Activated B cell treated with CpG ODN at 0.5 μM for 24 hours (primary cell): ENCODE data around the gene PPP1R7. TPM values are rescaled to one million over a fixed set of nuclear protein-coding genes. Genes with fewer than 3 reads are reported as not detected.

Source experiments
- ATAC-seq: fragments of 200-7000 bp; cut with Tn5 transposase; one replicate; pipeline ENCODE4 v1.10.0; 2021; ENCODE audit warnings: low read depth, mild to moderate bottlenecking, moderate library complexity
- CTCF ChIA-PET: fragments of 350-600 bp; sonication (Branson Sonifier 250); formaldehyde crosslinking; loops from one replicate; lab custom pipeline; 2021; ENCODE audit warnings: antibody characterized with exemption; lab: Charles Lee
- POLR2A ChIA-PET: fragments of 350-600 bp; sonication (Branson Sonifier 250); formaldehyde crosslinking; loops from one replicate; lab custom pipeline; 2021; ENCODE audit warnings: antibody characterized with exemption; lab: Charles Lee
- DNase-seq: peaks from one replicate; pipeline ENCODE4 v3.0.0; 2022
- H3K27ac Mint-ChIP-seq: one replicate; pipeline ENCODE4 v1.8.0; 2020; ENCODE audit warnings: mixed read lengths
- H3K27me3 Mint-ChIP-seq: one replicate; pipeline ENCODE4 v1.8.0; 2021; ENCODE audit warnings: mixed read lengths
- H3K36me3 Mint-ChIP-seq: one replicate; pipeline ENCODE4 v1.8.0; 2021; ENCODE audit warnings: low read depth, mixed read lengths
- H3K4me1 Mint-ChIP-seq: one replicate; pipeline ENCODE4 v1.8.0; 2021; ENCODE audit warnings: mixed read lengths
- H3K4me3 Mint-ChIP-seq: one replicate; pipeline ENCODE4 v1.8.0; 2020; ENCODE audit warnings: mild to moderate bottlenecking, mixed read lengths
- H3K9me3 Mint-ChIP-seq: one replicate; pipeline ENCODE4 v1.8.0; 2020; ENCODE audit warnings: mixed read lengths
- intact Hi-C: fragments of 100-400 bp; cut with micrococcal nuclease; formaldehyde crosslinking; loops from one replicate; pipeline ENCODE4 v1.15.1; 2024
- total RNA-seq: library from RNA; stranded (reverse); gene quantifications from 2 replicates; pipeline ENCODE4 v1.2.3, GENCODE V29; 2022
- TF ChIP-seq, protein P1 (sequence below): fragments of 200-600 bp; IDR thresholded peaks from one replicate; pipeline ENCODE4 v1.8.0; 2022; ENCODE audit warnings: antibody characterized with exemption, mild to moderate bottlenecking

The PPP1R7 gene
- total RNA-seq, 1 donor from 2014 or later, result 72.0 TPM

DNA sequence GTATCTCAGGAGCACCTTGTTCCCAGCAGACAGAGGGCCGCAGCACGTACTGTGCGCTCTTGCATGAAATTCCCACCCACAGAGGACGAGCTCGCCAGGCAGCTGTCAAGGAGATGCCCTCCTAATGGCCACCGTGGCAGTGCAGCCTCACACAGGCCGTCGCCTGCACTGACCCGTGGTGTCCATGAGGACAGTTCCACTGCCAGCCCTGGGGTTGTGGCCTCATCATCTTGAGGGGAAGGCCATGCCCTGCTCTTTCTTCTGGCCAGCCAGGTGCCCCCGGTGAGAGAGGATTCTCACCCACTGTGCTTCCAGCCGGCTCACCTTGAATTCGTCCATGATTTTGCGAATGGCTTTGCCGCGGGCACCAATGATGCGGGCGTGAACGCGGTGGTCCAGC is 80.2 kb downstream of the PPP1R7 start:
- Mint-ChIP-seq H3K9me3 (no peaks in the 10 kb centered on the region), H3K36me3 (peaks cover 93% of the 10 kb centered on the region), H3K27me3 (no peaks in the 10 kb centered on the region), H3K27ac (no peak overlapping the region), H3K4me1 (no peaks in the 10 kb centered on the region), H3K4me3 (no peak overlapping the region)
- ChIA-PET POLR2A (no interaction called here), CTCF (no interaction called here)
- DNase-seq (no peak), ATAC-seq (no peak)
- TF ChIP-seq, protein P1, sequence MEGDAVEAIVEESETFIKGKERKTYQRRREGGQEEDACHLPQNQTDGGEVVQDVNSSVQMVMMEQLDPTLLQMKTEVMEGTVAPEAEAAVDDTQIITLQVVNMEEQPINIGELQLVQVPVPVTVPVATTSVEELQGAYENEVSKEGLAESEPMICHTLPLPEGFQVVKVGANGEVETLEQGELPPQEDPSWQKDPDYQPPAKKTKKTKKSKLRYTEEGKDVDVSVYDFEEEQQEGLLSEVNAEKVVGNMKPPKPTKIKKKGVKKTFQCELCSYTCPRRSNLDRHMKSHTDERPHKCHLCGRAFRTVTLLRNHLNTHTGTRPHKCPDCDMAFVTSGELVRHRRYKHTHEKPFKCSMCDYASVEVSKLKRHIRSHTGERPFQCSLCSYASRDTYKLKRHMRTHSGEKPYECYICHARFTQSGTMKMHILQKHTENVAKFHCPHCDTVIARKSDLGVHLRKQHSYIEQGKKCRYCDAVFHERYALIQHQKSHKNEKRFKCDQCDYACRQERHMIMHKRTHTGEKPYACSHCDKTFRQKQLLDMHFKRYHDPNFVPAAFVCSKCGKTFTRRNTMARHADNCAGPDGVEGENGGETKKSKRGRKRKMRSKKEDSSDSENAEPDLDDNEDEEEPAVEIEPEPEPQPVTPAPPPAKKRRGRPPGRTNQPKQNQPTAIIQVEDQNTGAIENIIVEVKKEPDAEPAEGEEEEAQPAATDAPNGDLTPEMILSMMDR, result no peak
- intact Hi-C loops, result no loop called here

DNA sequence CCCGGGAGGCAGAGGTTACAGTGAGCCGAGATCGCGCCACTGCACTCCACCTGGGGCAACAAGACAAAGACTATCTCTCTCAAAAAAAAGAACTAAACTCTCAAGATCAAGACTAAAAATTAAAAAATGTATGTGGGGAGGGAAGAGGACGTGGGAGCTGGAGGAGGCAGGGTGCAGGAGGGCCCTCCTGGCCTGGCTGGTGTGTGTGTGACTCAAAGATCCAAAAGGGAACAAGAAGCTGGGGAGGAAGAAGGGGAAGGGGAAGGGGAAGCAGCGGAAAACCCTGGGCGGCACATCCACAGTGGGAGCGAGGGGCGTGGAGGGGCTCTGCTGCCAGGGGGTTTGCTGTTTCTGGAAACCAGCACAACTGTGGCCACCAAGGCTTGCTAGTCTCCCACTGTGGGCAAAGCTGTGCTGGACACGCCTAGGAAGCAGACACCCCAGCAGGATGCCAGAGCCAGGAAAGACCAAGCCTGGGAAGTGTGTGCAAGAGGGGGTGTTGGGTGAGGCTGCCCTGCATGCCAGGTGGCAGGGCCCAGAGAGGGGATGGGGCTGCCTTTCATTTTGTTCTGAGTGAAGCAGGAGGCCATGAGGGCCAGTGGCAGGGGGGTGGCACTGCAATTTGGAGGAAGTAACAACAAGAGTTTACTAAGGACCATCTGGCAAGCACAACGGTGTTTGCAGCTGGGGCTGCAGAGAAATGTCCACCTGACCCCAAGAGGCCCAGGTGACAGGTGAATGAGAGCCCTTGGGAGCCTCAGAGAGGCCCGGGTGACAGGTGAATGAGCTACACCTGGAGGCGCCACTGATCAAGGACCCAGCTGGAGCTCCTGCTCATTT is 82.7 kb downstream of the PPP1R7 start:
- CTCF ChIA-PET, result interaction anchor here (0.8 kb wide), 1 partner anchor 153 kb away, joined by 3 read pairs; no protein-coding TSS in a partner anchor
- POLR2A ChIA-PET, result interaction anchor here (0.6 kb wide), 1 partner anchor 82 kb away, joined by 7 read pairs; the partner anchor contains the start of gene PPP1R7
- H3K9me3 Mint-ChIP-seq, result no peaks in the 10 kb centered on the region
- H3K4me1 Mint-ChIP-seq, result no peaks in the 10 kb centered on the region
- H3K27ac Mint-ChIP-seq, result no peak overlapping the region
- no peaks in the 10 kb centered on the region for H3K27me3 Mint-ChIP-seq
- DNase-seq (no peak), ATAC-seq (no peak)
- H3K36me3 Mint-ChIP-seq, result peaks cover 97% of the 10 kb centered on the region
- H3K4me3 Mint-ChIP-seq, result no peak overlapping the region
- intact Hi-C loops, result no loop called here
- TF ChIP-seq, protein P1, result no peak

Other genes starting within 250 kb of the PPP1R7 start
- gene CROCC2, start 244.1 kb upstream of the PPP1R7 start, total RNA-seq, result not detected in 2 replicates
- 44.7 and 59.8 TPM in 2 replicates for gene SNED1, start 151.8 kb upstream of the PPP1R7 start, total RNA-seq
- gene MTERF4, start 48.2 kb upstream of the PPP1R7 start, total RNA-seq, result 99.7 and 122 TPM in 2 replicates
- 113 and 150 TPM in 2 replicates for gene PASK, start 995 bp upstream of the PPP1R7 start, total RNA-seq
- gene ANO7, start 38.2 kb downstream of the PPP1R7 start, total RNA-seq, result 1.2 and 1.5 TPM in 2 replicates
- 158 and 168 TPM in 2 replicates for gene HDLBP, start 165.2 kb downstream of the PPP1R7 start, total RNA-seq
- gene SEPTIN2, start 165.5 kb downstream of the PPP1R7 start, total RNA-seq, result 238 and 251 TPM in 2 replicates
- gene FARP2, start 205.8 kb downstream of the PPP1R7 start, total RNA-seq, result 74.7 and 91.2 TPM in 2 replicates